Globus pallidus (tissue), 1 donor: Measurements from ENCODE around the gene PAGR1.
A peak's percentile ranks its signal among the peaks of the same experiment; 100 is the strongest.
"Not testable (repeated sequence)": the region's sequence is repeated elsewhere in the genome, so short reads cannot be mapped to it uniquely, and the experiment has no call there.

ENCODE experiments used
- DNase-seq: peaks from one replicate; pipeline ENCODE4 v3.0.0-alpha.2; 2015; ENCODE audit warnings: low spot score

The PAGR1 gene

GRCh38 chr16:29815793-29816693, at the start of gene PAGR1:
Gene PAGR1 (plus strand): TSS chr16:29816152. CDS start chr16:29816526, 374 bp downstream.
- DNase-seq = peak; percentile 98

GRCh38 chr16:29766571-29766970, 49.4 kb upstream of the PAGR1 start:
- DNase-seq = no peak

GRCh38 chr16:29767062-29767461, 48.9 kb upstream of the PAGR1 start:
- DNase-seq = no peak

- no peak for DNase-seq
Measured at GRCh38 chr16:29769507-29769906, 46.4 kb upstream of the PAGR1 start.

- DNase-seq = no peak
Measured at GRCh38 chr16:29770250-29770929, 45.6 kb upstream of the PAGR1 start.

GRCh38 chr16:29772330-29772729, 43.6 kb upstream of the PAGR1 start:
- not testable (repeated sequence) for DNase-seq

GRCh38 chr16:29774730-29775129, 41.2 kb upstream of the PAGR1 start:
- no peak for DNase-seq

GRCh38 chr16:29775742-29776408, 40.1 kb upstream of the PAGR1 start:
- DNase-seq = no peak

- no peak for DNase-seq
Measured at GRCh38 chr16:29777576-29778350, 38.2 kb upstream of the PAGR1 start, which contains the start of gene ZG16. Gene ZG16 (plus strand): TSS chr16:29778256. CDS start chr16:29779267, 1,011 bp downstream.

GRCh38 chr16:29779474-29779873, 36.5 kb upstream of the PAGR1 start:
- DNase-seq = no peak

GRCh38 chr16:29783094-29783953, 32.6 kb upstream of the PAGR1 start:
- not testable (repeated sequence) for DNase-seq

GRCh38 chr16:29784157-29784556, 31.8 kb upstream of the PAGR1 start:
- no peak for DNase-seq

GRCh38 chr16:29784901-29785500, 31.0 kb upstream of the PAGR1 start:
- no peak for DNase-seq

GRCh38 chr16:29787155-29787554, 28.8 kb upstream of the PAGR1 start:
- not testable (repeated sequence) for DNase-seq

- DNase-seq = no peak
Measured at GRCh38 chr16:29789775-29790182, 26.2 kb upstream of the PAGR1 start.

GRCh38 chr16:29790183-29790948, 25.6 kb upstream of the PAGR1 start, which contains the start of gene KIF22:
Gene KIF22 (plus strand): TSS chr16:29790751. CDS start chr16:29790760, 9 bp downstream.
- DNase-seq = peak; percentile 98

GRCh38 chr16:29790949-29791844, 24.8 kb upstream of the PAGR1 start:
- no peak for DNase-seq
